GM19328 (cell line): ENCODE data around the gene EHBP1.

Experiments
- ATAC-seq: cut with Tn5 transposase; IDR thresholded peaks from one replicate; pipeline ENCODE4 v1.9.1; 2021; ENCODE audit warnings: mild to moderate bottlenecking, moderate library complexity; ENCODE audit not compliant: unreplicated experiment

The EHBP1 gene

DNA sequence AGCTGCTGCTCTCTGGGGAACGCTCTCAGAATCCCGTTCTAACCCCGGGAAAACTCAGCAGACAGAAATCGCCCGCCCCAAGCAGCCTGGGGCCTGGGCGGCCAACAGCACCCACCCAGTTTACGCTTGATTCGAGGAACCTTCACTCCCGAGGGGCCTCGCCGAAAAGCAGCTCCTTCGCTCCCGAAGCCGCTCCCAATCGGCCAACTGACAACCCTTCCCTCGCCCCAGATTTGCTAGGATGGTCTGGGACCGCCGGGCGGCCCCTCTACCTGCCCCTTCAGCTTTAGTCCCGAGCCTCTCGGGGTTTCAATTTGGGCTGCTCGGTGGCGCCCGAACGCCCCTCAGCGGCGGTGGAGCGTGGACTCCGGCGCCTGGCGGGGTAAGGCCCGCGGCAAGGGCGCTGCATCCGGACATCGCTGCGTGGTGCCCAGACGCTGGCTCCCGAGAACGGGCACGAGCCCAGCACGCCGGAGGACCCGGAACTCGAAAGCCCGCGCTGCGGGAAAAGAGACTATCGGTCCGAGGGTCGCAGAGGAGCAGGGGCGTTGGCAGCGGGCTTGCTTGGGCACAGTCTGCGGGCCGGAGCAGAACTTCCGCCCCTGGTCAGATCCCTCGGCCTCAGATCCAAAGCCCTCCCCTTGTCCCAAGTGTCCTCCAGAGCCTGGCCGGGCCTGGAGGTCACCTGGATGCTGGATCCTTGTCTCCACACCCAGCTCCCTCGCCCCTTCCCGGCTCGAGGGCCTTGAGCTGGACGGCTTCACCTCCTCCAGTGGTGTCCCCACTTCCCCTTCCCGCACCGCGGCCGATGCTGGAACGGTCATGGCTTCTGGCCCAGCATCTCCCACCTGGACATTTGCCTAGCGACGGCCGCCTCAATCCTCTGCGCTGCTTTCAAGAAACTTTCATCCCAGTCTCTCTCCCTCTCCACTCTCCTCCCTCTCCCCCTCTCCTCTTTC is 342.1 kb downstream of the EHBP1 start:
- no peak for ATAC-seq

DNA sequence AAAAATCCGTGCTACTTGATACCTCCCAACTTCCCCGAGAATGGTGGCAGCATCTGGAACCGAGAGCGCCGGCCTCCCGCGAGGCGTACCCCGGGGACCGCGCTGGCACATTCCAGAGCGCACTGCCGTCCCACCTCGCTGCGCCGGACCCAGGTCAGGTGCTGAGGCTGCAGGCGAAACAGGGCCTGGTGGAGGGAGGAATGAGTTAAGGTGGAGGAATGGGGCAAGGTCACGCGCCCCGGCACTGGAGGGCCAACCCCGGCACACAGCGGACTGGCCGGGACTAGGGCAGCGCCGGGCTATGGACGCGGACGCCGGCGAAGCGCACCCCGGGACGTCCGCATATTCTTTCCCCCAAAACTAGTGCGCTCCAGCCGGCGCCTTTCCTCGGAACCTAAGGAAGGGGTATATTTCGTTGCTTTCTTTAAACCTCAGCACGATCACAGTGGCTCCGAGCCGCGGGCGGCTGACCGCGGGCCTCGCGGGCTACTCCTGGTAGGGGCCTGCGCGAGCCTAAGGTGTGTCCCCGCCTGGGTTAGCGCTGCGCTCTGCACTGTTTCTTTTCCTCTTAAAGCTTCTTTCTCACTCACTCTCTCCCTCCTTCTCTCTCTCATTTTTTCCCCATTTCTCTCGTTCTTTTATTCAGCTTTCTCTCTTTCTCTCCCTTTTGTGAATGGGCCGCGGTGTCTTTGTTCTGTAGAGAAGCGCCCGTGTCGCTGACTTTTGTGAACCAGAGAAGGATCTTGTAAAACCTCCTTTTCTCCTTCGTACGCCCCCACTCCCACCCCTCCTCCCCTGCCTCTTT is 343.1 kb downstream of the EHBP1 start:
- no peak for ATAC-seq

DNA sequence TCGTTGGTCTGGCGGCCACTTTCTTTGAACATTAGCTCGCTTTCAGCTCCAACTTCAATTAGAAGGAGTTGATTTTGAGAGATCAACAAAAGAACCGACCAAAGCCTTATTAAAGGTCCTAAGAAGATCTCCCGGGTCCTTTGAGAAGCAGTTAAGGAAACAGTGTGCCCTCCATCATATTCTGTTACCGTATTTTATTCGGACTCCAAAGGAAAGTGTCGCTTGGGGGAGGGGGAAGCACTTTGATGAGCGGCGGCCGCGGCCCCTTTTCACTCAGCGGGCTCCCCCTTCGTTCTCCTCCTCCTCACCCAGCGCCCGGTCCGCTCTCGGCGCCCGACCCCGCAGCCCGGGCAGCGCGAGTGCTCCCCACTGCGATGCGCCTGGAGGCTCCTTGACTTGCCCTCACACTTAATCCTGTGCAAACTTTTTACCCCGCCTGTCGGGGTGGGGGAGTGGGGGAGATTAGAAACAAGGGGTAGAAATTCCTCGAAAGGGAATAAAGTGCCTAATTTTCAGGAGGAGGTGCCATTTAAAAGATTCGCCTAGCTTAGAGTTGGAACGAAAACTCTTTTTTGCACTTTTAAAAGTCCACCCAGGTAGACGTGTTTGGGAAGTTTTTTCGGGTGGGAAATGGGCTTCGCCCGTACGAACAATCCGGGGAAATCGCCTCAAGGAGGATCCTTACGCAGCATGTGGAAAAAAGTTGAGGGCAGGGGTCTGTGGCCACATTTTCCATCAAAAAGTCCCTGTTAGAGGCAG is 343.9 kb downstream of the EHBP1 start:
- no peak for ATAC-seq

DNA sequence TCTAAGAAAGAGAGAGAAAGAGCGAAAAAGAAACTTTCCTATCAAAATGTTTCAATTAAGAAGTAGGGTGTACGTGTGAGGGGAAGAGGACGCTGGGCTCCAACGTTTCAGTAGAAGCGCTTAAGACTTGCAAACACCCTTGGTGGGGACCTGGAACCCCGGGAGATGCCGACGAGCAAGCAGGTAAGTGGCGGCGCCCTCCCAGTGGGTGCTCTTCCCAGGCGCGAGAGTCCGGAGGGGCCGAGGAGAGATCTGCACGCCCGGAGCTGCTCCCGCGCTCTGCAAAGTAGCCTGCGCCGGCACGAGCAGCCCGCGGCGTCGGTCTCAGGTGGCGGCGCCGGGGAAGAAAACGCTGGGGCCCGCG is 344.4 kb downstream of the EHBP1 start:
- no peak for ATAC-seq

DNA sequence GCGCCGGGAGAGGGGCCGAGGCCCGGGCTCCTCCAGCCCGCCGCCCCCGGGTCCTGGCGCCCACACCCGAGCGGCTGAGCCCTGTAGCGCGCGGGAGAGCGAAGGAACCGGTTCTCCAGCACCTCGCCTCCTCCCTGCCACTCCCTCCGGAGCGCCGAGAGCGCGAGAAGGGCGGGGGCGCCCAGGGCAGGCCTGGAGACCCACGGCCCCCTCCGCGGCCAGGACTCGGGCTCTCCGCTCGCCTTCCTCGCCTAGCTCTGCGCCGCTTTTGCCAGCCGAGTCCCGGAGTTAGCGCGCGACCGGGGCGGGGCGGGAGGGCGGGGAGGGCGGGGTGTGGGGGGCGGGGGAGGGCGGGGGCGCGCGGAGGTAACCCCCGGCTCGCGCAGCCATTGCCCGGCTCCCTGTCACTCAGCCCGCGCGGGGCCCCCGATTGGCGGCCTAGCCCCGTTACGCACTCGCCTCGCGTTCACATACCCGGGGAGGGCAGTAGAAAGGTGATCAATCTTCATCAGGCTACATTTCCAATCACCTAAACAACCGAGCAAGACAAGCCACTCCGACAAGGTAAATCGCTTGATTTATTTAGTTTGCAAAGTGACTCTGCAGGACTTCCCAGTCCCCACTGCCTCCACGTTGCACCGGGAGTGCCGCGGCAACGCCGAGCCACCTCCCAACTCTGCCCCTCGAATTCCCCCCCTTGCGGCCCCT is 345.0 kb downstream of the EHBP1 start, which contains the start of gene OTX1:
Gene OTX1 (plus strand): TSS at position 497 of the 708 bp plus-strand sequence. CDS start 2,161 bp downstream, outside the sequence.
- peak; percentile 71 for ATAC-seq

DNA sequence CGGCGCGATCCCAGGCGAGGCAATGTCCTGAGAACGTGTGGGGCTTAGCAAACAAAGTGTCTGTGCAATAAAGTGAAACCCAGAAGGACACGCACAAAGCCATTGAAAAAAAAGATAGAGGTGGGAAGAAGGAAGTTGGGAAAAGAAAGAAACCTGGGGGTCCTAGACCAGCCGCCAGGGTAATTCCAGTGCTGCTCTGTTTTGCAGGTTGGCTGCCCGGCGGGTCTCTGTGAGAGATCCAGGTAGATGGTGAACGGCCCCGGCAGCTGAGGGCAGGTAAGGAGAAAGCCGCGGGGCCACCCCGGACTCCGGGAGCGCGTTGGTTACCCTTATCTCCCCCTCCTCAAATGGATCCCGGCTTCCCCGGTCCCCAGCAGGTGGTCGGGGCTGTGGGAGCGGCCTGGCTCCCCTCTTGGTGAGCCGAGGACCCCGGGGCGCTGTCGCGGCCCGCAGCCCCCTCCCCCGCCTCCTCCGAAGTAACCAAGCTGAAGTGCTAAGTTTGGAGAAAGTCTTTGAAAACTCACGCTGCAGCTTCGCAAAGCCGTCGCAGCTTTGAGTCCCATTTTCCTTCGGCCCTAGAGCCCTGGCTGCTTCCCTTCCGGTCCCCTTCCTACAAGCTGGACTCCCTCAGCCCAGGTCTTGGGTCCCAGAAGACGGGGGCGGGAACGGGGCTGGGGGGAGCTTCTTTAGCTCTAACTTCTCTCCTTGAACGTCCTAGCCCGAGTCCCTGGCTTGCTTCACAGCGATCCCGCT is 345.7 kb downstream of the EHBP1 start:
- ATAC-seq, result no peak

DNA sequence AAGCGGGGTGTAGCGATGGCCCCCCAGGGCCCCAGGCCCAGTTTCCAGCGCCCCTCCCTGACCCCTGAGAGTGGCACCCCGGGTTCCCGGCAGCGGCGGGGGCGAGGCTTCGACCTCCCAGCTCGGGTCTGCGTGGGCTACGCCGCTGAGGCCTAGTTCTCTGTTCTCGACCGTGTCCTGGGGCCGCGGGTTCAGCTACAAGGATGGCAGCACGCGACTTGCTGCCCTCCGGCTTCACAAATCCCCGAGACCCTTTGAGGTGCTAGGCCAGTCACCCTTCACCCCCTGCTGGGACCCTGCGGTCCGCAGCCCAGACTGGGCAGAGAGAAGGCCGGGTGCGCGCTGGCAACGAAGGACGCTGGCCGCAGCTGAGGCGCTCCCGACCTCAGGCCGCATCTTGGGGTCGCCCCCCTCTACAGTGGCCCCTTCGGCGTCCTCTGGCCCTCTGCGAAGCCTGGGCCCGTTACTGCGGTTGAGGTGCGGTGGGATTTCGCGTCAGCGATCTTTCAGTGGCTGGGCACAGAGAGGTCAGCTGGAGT is 346.4 kb downstream of the EHBP1 start:
- ATAC-seq, result no peak

DNA sequence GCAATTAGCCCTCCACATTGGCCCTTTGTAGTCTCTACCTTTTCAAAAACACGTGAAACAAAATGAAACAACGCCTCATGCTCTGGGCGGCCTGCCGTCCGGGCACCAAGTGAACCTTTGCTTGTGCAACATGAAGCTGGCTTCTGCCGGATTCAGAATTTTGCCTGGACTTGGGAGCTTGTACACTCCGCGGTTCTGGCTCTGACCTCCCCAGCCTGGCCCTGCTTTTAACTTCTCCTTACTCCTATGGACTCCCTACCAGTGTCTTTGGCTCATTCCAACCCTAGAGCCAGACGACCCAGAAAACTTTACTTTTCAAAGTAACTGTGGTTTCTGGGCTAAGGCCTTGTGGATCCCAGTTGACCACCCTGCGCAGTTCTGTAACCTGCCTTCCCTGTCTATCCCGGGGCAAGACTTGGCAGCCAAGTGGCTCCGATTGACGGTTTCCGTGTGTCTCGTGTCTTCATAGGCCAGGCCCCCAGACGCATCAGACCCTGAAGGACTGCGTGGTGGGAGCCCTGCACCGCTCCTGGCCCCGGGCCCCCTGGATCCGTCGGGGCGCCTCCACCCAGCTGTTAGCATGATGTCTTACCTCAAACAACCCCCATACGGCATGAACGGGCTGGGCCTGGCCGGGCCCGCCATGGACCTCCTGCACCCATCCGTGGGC is 347.0 kb downstream of the EHBP1 start:
- ATAC-seq, result no peak

DNA sequence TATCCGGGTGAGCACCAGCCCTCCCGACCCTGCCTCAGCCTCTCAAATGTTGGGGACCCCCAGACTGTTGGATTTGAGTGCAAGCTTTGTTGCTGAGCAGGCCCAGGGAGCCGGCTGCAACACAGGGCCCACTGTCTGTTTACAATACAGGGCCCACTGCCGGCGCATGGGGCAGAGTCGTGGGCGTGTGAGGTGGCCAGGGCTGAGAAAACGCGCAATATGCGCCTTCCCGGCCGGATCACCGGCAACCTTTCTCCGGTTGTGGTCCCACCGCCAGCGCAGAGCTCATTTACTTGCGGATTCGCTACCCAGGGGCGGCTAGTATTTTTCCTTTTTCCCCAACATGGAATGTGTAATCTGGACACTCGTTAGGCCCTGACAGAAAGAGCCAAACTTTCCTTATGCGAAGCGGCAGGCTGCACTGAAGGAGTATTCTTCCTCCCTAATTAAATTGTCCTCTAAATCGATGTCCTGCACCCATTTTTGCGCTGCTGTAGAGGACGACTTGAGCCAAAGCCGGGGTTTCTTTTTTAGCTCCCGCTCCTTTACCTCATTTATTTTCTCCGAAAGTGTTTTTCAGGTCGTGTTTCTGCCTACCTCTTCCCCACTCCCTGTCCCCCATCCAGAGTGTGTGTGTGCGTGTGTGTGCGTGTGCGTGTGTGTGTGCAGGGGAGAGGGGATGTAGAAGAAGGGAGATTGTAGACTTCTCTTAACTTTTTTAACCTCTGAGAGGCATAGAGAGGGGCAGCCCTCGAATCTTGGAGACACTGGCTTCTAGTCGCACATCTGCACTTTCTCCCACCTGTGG is 347.8 kb downstream of the EHBP1 start:
- no peak for ATAC-seq

DNA sequence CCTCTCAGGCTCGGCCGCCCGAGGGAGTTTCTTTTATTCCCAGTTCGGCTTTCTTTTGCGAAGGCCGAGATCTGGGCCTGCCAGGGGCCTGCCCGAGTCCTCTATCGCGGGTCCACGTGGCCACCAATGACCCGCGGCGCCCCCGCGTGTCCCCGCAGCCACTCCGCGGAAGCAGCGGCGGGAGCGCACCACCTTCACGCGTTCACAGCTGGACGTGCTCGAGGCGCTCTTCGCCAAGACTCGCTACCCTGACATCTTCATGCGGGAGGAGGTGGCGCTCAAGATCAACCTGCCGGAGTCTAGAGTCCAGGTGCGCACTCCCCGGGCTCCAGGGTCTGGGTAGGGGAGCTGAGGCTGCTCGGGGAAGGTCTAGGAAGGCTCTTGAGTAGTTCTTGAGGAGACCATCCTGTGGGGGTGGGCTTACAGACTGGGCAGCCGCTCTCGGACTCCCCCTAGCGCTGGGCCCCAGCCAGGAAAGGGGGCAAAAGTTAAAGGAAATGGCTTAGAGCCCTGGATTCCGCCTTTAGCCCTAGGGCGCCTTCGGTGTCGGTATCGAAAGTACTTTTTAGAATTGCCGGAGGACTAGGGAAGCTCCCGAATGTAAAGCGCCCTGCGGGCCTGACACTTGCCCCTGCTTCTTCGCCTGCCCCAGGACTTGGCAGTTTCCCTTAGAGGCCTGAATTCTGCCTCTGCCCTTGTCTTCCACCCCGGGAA is 348.5 kb downstream of the EHBP1 start:
- ATAC-seq, result no peak

DNA sequence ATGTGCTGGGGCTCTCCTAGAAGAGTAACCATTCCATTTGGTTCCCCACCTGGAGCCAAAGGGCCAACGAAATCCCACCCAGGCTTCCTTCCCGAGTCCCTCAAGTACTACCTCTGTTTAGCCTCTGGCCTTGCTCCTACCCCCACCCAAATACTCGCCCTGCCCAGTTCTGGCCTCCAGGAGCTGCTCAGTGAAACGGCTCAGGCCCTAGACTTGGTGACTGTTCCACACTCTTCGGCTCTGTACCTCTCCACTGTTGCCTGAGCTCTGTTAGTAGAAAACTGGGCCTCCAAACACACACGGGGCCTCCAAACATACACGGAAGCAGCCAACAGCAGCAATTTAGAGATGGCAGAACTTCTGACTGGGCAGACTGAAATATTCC is 349.3 kb downstream of the EHBP1 start:
- no peak for ATAC-seq

DNA sequence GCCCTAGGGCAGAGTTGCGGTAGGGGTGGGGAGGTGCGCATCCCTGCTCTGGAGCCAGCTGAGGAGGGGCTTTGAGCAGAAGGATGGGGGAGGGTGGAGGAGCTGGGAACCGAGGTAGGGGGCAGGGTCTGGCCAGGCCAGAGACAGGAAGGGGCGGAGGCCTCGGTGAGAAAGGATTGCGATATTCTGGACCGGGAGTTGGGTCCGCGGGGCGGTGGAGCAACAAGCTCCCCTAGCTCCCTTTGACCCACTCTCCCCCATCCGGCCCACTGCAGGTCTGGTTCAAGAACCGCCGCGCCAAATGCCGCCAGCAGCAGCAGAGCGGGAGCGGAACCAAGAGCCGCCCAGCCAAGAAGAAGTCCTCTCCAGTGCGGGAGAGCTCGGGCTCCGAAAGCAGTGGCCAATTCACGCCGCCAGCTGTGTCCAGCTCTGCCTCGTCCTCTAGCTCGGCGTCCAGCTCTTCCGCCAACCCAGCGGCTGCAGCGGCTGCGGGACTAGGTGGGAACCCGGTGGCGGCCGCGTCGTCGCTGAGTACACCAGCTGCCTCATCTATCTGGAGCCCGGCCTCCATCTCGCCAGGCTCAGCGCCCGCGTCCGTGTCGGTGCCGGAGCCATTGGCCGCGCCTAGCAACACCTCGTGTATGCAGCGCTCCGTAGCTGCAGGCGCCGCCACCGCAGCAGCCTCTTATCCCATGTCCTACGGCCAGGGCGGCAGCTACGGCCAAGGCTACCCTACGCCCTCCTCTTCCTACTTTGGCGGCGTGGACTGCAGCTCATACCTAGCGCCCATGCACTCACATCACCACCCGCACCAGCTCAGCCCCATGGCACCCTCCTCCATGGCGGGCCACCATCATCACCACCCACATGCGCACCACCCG is 350.0 kb downstream of the EHBP1 start:
- no peak for ATAC-seq

DNA sequence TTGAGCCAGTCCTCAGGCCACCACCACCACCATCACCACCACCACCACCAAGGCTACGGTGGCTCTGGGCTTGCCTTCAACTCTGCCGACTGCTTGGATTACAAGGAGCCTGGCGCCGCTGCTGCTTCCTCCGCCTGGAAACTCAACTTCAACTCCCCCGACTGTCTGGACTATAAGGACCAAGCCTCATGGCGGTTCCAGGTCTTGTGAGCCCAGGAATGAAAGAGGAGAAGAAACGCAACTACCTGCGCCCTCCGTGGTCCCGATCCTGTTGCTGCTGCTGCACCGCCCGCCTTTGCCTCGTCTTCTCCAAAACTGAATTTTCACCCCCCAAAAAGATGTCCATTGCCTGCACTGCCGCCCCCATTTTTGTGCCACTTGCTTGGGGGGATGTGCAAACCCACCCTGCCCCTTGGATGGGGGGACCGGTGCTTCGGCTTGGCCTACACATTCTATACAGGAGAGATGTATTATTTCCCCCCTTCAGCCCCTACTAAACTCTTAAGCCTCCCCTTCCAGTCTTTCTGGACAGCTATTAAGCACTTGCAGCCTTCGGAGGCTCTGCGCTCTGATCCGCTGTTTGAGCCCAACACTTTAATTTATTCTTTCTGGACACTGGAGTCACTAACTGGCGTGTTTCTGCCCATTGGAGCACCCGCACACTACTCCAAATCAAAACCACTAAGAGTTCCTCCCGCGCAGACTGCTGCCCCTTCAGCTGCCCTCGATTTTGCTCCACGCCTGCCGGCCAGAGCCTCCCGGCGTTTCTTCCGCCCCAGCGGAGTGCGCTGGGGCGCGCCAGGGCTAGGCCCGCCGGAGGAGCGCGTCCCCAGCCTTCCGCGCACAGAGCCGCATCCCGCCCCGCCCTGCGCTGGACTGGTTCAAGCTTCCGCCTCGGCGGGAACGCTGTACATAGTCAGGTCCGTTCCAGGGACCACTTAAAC is 350.9 kb downstream of the EHBP1 start:
- no peak for ATAC-seq

DNA sequence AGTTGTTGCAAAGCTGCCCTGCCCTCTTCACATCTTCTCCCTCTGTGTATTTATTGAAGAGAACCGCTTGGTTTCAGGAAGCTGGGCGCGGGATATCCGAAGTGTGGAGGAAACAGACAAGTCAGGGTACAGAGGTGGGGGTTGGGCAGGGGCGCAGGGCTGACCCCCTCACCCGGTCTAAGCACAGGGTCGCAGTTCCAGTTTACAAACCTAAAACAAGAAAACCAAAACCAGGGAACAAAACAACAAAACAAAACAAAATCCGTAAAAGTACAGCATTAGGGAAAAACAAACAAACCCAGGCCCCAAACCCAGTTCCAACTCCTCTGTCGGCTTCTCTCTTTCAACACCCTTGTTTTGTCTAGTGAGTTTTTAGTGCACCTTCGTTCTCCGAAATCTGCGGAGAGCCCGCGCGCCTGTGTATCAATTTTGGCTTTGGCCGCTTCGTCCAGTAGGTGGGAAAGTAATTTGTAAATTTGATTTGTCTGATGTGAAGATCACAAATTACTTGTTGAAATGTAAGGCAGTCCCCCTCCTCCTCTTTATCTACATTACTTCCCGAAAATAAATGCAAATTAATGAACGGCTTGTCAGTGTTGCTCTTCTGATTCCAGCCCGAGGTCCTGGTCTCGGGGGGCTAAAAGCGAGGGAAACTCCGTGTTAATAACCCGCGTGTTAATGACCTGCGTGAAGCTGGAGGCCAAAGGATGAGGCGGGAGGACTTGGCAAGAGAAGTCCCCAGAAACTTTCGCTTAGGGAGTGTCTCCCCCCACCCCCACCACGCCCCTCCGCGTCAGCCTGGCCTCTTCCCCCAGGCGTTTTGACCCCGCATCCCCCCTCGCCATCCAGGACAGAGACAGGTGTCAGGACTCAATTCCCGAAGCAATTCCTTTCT is 352.0 kb downstream of the EHBP1 start:
- ATAC-seq, result no peak
